GM12878 (cell line): ENCODE results near the gene RAD51B. TPM values are rescaled to one million over a fixed set of nuclear protein-coding genes. Genes with fewer than 3 reads are reported as not detected.

Source experiments
- ATF2 ChIP-seq: IDR thresholded peaks from 2 replicates; pipeline ENCODE4 v1.6.1; 2012; ENCODE audit warnings: low read length, inconsistent platforms
- CHD1 ChIP-seq: IDR thresholded peaks from 2 replicates; pipeline ENCODE4 v1.6.1; 2012; ENCODE audit warnings: low read depth, low read length, improper control_type of control experiment
- NR2C2 ChIP-seq: IDR thresholded peaks from 2 replicates; pipeline ENCODE4 v1.6.1; 2011; ENCODE audit warnings: borderline replicate concordance, low read depth; ENCODE audit not compliant: control insufficient read depth, insufficient read length
- POLR2AphosphoS5 ChIP-seq: IDR thresholded peaks from 2 replicates; pipeline ENCODE4 v1.6.1; 2011; ENCODE audit warnings: mild to moderate bottlenecking, low read length, inconsistent platforms
- SMAD5 ChIP-seq: IDR thresholded peaks from 2 replicates; pipeline ENCODE4 v1.6.1; 2016; ENCODE audit warnings: antibody characterized with exemption, low read depth
- TCF7 ChIP-seq: IDR thresholded peaks from 2 replicates; pipeline ENCODE4 v1.6.1; 2014; ENCODE audit warnings: antibody characterized with exemption, borderline replicate concordance
- ZNF207 ChIP-seq: fragments of 450-650 bp; IDR thresholded peaks from 2 replicates; pipeline ENCODE4 v1.6.1; 2014; ENCODE audit warnings: antibody characterized with exemption, mild to moderate bottlenecking, borderline replicate concordance
- polyA plus RNA-seq, 11 experiments: library from polyadenylated mRNA; depleted of rRNA in 4 of 11; unstranded in 6 of 11; stranded (reverse) in 5 of 11; fragments of >200 nt; fragmentation: Nextera tagmentation in 4 of 11; fragmentation: Illumina TruSeq in 1 of 11; extraction: Ambion mirVana in 4 of 11; extraction: Trizol in 1 of 11; gene quantifications; 1 replicate in 1 of 11; 2 replicates in 10 of 11; pipeline versions ENCODE4 v1.2.1 to v1.2.3, GENCODE V29; 2011 to 2016; ENCODE audit warnings: inconsistent platforms in 2 of 11, missing spikeins in 2 of 11, low read depth in 1 of 11
- total RNA-seq, 4 experiments: library from RNA; depleted of rRNA in 3 of 4; stranded (reverse); fragments of >200 nt in 3 of 4; fragmentation: Illumina TruSeq in 1 of 4; extraction: Trizol in 1 of 4; gene quantifications; 2 replicates each; pipeline versions ENCODE4 v1.2.1 to v1.2.3, GENCODE V29; 2013 to 2021
- TF ChIP-seq, protein P1 (sequence below): fragments of 450-650 bp; IDR thresholded peaks from 2 replicates; pipeline ENCODE4 v1.6.1; 2016; ENCODE audit warnings: mild to moderate bottlenecking

RAD51B gene
- total and polyA plus RNA-seq, 10 of the 15 experiments (the other 5 are each of a cell fraction or from before 2014, with no cell fraction given): 9.8 to 26.8 (median 21.3) TPM

DNA sequence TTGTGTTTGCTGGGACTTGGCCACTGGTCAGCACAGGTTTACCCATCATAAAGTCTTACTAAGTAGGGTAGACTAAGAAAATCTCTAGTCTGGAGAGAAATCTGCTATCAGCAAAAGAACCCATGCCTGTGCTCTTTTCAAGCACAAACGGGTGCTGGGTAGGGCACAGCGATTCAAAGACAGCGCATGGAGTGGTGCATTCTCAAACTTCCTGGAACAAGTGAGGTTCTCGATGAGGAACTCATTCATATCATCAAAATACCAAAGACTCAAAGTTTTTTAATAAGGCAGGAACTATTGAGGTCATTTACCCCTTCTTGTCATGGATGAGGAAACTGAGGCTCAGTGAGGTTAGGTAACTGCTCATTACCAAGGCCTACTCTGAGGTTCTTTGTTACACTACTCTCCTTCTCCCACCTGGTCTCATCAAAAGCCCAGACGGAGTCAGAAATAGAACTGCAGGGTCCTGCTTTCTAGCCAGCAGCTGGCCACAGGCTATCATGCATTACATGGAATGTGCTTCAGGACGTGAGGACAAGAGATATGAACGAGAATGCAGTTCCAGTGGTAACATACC, 583.0 kb downstream of the RAD51B start (continued):
- TF ChIP-seq POLR2AphosphoS5 (peak; percentile 20), TCF7 (no peak), ATF2 (peak; percentile 12; the same call in 1 of the 2 replicates), CHD1 (no peak), SMAD5 (peak; percentile 22; the same call in 1 of the 2 replicates), NR2C2 (no peak), ZNF207 (no peak)
- TF ChIP-seq, protein P1, sequence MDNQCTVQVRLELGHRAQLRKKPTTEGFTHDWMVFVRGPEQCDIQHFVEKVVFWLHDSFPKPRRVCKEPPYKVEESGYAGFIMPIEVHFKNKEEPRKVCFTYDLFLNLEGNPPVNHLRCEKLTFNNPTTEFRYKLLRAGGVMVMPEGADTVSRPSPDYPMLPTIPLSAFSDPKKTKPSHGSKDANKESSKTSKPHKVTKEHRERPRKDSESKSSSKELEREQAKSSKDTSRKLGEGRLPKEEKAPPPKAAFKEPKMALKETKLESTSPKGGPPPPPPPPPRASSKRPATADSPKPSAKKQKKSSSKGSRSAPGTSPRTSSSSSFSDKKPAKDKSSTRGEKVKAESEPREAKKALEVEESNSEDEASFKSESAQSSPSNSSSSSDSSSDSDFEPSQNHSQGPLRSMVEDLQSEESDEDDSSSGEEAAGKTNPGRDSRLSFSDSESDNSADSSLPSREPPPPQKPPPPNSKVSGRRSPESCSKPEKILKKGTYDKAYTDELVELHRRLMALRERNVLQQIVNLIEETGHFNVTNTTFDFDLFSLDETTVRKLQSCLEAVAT: peak; percentile 88
- TF ChIP-seq, all 136 proteins: peak for 12
